Panc1 (cell line): ENCODE data around the gene TMEM109. TPM values are rescaled to one million over a fixed set of nuclear protein-coding genes. Genes with fewer than 3 reads are reported as not detected.

Experiments used
- ATAC-seq: fragments of 200-7000 bp; cut with Tn5 transposase; 2 replicates; pipeline ENCODE4 v1.9.1; 2020; ENCODE audit warnings: mild to moderate bottlenecking, moderate library complexity
- BruUV-seq: library from RNA; stranded (reverse); fragments of 400-500 nt; replicated peaks from 2 replicates; lab custom pipeline; 2021; lab: Mats Ljungman, UMichigan
- CTCF ChIA-PET: fragments of 300-600 bp; sonication (Branson Sonifier 250); formaldehyde crosslinking; loops from one replicate; lab custom pipeline; 2022; ENCODE audit warnings: antibody characterized with exemption; lab: Charles Lee
- POLR2A ChIA-PET: fragments of 300-600 bp; sonication (Branson Sonifier 250); formaldehyde crosslinking; loops from one replicate; lab custom pipeline; 2022; ENCODE audit warnings: antibody characterized with exemption; lab: Charles Lee
- DNase-seq: peaks from one replicate; pipeline ENCODE4 v3.0.0-alpha.2; 2010; ENCODE audit warnings: low read depth, low spot score
- H3K27ac ChIP-seq: 2 replicates; pipeline ENCODE4 v1.5.1; 2011; ENCODE audit warnings: mild to moderate bottlenecking, low read length, inconsistent platforms
- H3K27me3 ChIP-seq: fragments of 200-500 bp; sonication (Bioruptor generic); 2 replicates; pipeline ENCODE4 v1.6.0; 2014; ENCODE audit warnings: low read length, inconsistent platforms; ENCODE audit not compliant: control insufficient read depth, insufficient read depth
- H3K36me3 ChIP-seq: fragments of 200-500 bp; sonication (Bioruptor generic); 2 replicates; pipeline ENCODE4 v1.5.1; 2014; ENCODE audit warnings: inconsistent platforms, mild to moderate bottlenecking, low read length, moderate library complexity; ENCODE audit not compliant: control insufficient read depth, insufficient read depth
- H3K4me1 ChIP-seq: 2 replicates; pipeline ENCODE4 v1.5.1; 2011; ENCODE audit warnings: inconsistent platforms, mild to moderate bottlenecking, low read length, moderate library complexity; ENCODE audit not compliant: control insufficient read depth, insufficient read depth
- H3K4me3 ChIP-seq, 2 experiments: 2 replicates each; pipeline ENCODE4 v1.5.1; 2011 to 2012; ENCODE audit warnings: low read depth in 2 of 2, low read length in 2 of 2, mild to moderate bottlenecking in 2 of 2, inconsistent platforms in 1 of 2, moderate library complexity in 1 of 2
- H3K9me3 ChIP-seq: fragments of 200-500 bp; sonication (Bioruptor generic); 2 replicates; pipeline ENCODE4 v1.5.1; 2014; ENCODE audit warnings: low read depth, mild to moderate bottlenecking, inconsistent platforms, low read length, moderate library complexity; ENCODE audit not compliant: control insufficient read depth, insufficient read depth
- CTCF ChIP-seq: fragments of 450-650 bp; IDR thresholded peaks from 2 replicates; pipeline ENCODE4 v1.5.1; 2017; ENCODE audit warnings: mild to moderate bottlenecking
- POLR2AphosphoS5 ChIP-seq: IDR thresholded peaks from 2 replicates; pipeline ENCODE4 v1.6.1; 2012; ENCODE audit warnings: mild to moderate bottlenecking, low read depth, low read length, moderate library complexity
- SIN3A ChIP-seq: IDR thresholded peaks from 2 replicates; pipeline ENCODE4 v1.6.1; 2012; ENCODE audit warnings: low read depth, mild to moderate bottlenecking, low read length, moderate library complexity, borderline replicate concordance; ENCODE audit not compliant: insufficient read depth
- TCF7L2 ChIP-seq: IDR thresholded peaks from 2 replicates; pipeline ENCODE4 v1.6.1; 2011; ENCODE audit warnings: mild to moderate bottlenecking, low read depth, low read length, inconsistent platforms
- in situ Hi-C: cut with HindIII; loops from 2 replicates; pipeline ENCODE4 v1.10.0; 2016; ENCODE audit warnings: low sequenced_read_pairs, low pct_unique_long_range_greater_than_20kb
- intact Hi-C: fragments of 100-400 bp; cut with micrococcal nuclease; formaldehyde crosslinking; loops from one replicate; pipeline ENCODE4 v1.10.0; 2022; ENCODE audit not compliant: unreplicated experiment
- total RNA-seq: library from RNA; stranded (reverse); gene quantifications from one replicate; pipeline ENCODE4 v1.2.1, GENCODE V29; 2021; ENCODE audit not compliant: unreplicated experiment
- TF ChIP-seq, protein P1 (sequence below), 2 experiments: IDR thresholded peaks; 2 replicates each; pipeline ENCODE4 v1.6.1; 2011 to 2012; ENCODE audit warnings: low read depth in 2 of 2, control low read depth in 1 of 2, low read length in 1 of 2, mild to moderate bottlenecking in 1 of 2, moderate library complexity in 1 of 2; ENCODE audit not compliant: insufficient read depth in 1 of 2

TMEM109 gene
- total RNA-seq, 1 experiment from 2014 or later = 91.8 TPM

DNA sequence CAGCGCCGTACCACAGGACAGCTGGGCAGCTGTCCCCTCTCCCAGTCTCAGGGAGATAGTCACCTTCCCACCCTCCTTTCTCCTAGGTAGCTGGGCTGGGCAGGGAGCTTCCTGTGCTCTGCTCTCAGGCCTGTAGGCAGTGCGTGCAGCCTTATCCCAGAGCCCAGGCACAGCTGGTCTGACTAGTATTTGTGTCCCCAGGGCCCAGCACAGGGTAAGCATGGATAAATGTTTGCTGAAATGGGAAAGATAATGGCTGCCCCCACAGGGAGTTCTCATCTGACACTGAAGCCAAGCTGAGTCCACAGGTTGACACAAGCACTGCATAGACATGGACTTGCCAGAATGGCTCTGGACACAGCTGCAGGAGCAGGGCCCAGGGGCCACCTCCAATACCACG lies 28.3 kb downstream of the TMEM109 start:
- Histone ChIP-seq H3K27ac (no peak overlapping the region), H3K4me1 (no peaks in the 10 kb centered on the region), H3K36me3 (no peaks in the 10 kb centered on the region), H3K27me3 (no peaks in the 10 kb centered on the region), H3K9me3 (no peaks in the 10 kb centered on the region), H3K4me3 (no peak overlapping the region)
- in situ Hi-C loops = no loop called here
- ChIA-PET POLR2A (no interaction called here), CTCF (interaction anchor here (0.6 to 0.7 kb wide), 2 partner anchors 11 to 35 kb away, joined by 3 read pairs; no protein-coding TSS in a partner anchor)
- no peak for ATAC-seq
- no TSS peak for BruUV-seq
- intact Hi-C loops = no loop called here
- no peak for DNase-seq
- TF ChIP-seq TCF7L2 (no peak), SIN3A (no peak), CTCF (no peak), POLR2AphosphoS5 (no peak)
- TF ChIP-seq, protein P1, sequence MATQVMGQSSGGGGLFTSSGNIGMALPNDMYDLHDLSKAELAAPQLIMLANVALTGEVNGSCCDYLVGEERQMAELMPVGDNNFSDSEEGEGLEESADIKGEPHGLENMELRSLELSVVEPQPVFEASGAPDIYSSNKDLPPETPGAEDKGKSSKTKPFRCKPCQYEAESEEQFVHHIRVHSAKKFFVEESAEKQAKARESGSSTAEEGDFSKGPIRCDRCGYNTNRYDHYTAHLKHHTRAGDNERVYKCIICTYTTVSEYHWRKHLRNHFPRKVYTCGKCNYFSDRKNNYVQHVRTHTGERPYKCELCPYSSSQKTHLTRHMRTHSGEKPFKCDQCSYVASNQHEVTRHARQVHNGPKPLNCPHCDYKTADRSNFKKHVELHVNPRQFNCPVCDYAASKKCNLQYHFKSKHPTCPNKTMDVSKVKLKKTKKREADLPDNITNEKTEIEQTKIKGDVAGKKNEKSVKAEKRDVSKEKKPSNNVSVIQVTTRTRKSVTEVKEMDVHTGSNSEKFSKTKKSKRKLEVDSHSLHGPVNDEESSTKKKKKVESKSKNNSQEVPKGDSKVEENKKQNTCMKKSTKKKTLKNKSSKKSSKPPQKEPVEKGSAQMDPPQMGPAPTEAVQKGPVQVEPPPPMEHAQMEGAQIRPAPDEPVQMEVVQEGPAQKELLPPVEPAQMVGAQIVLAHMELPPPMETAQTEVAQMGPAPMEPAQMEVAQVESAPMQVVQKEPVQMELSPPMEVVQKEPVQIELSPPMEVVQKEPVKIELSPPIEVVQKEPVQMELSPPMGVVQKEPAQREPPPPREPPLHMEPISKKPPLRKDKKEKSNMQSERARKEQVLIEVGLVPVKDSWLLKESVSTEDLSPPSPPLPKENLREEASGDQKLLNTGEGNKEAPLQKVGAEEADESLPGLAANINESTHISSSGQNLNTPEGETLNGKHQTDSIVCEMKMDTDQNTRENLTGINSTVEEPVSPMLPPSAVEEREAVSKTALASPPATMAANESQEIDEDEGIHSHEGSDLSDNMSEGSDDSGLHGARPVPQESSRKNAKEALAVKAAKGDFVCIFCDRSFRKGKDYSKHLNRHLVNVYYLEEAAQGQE (IDR thresholded peaks at IDR 0.05; ENCODE audit: insufficient read depth in 1 of 2, low read depth in 2 of 2, low read length in 1 of 2) = no peak

- no peak for DNase-seq
- Histone ChIP-seq H3K27me3 (no peaks in the 10 kb centered on the region), H3K4me3 (no peak overlapping the region), H3K36me3 (no peaks in the 10 kb centered on the region), H3K9me3 (no peaks in the 10 kb centered on the region), H3K4me1 (no peaks in the 10 kb centered on the region), H3K27ac (no peak overlapping the region)
- no TSS peak for BruUV-seq
- POLR2A ChIA-PET = no interaction called here
- CTCF ChIA-PET = interaction anchor here (0.6 to 0.7 kb wide), 2 partner anchors 12 to 34 kb away, joined by 3 read pairs; no protein-coding TSS in a partner anchor
- no peak for ATAC-seq
- in situ Hi-C loops = no loop called here
- TF ChIP-seq POLR2AphosphoS5 = no peak
- no peak for TF ChIP-seq CTCF
- no peak for TF ChIP-seq SIN3A
- TF ChIP-seq, protein P1 (IDR thresholded peaks at IDR 0.05; ENCODE audit: insufficient read depth in 1 of 2, low read depth in 2 of 2, low read length in 1 of 2) = no peak
- TF ChIP-seq TCF7L2 = no peak
- intact Hi-C loops = no loop called here
These were observed 29.1 kb downstream of the TMEM109 start for GRCh38 chr11:60942970-60943565.
